NCI-H748 (cell line): ENCODE measurements around the gene TMEM40.
A peak's percentile ranks its signal among the peaks of the same experiment; 100 is the strongest.
"Not testable (repeated sequence)": the region's sequence is repeated elsewhere in the genome, so short reads cannot be mapped to it uniquely, and the experiment has no call there.

ENCODE experiments used
- DNase-seq: peaks from one replicate; lab custom pipeline; 2025; ENCODE audit not compliant: unreplicated experiment; lab: John Stamatoyannopoulos, UW

TMEM40 gene

GRCh38 chr3:12719984-12720898 is 38.8 kb downstream of the TMEM40 start:
- peak; percentile 77 for DNase-seq

DNA sequence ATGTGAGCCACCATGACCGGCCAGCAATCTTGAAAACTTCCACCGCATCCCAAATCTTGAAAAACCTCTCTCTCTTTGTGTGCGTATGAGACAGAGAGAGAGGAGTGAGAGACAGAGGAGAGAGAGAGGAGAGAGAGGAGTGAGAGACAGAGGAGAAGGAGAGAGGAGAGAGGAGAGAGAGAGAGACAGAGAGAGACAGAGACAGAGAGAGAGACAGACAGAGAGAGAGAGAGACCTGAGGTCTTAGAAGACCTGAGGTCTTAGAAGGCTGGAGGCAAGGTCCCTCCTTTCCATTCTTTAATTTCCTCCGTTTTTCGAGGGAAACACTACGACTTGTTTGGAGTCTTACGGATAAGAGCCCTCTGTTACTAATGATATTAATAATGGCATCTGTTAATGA is 39.5 kb downstream of the TMEM40 start:
- DNase-seq = no peak

GRCh38 chr3:12716605-12717151 is 42.4 kb downstream of the TMEM40 start:
- DNase-seq = no peak

DNA sequence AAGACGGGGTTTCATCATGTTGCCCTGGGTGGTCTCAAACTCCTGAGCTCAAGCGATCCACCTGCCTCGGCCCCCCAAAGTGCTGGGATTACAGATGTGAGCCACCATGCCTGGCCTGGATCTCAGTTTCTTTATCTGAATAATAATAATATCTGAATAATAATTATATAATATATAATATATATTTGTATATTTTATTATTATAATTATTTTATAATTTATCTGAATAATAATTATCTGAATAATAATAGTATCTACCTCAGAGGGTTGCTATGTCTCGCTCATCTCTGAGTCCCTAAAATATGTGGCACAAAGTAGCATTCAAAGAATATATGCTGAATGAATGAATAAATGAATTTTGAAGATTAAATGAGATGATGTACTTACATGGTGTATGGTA is 44.8 kb downstream of the TMEM40 start:
- DNase-seq = no peak

DNA sequence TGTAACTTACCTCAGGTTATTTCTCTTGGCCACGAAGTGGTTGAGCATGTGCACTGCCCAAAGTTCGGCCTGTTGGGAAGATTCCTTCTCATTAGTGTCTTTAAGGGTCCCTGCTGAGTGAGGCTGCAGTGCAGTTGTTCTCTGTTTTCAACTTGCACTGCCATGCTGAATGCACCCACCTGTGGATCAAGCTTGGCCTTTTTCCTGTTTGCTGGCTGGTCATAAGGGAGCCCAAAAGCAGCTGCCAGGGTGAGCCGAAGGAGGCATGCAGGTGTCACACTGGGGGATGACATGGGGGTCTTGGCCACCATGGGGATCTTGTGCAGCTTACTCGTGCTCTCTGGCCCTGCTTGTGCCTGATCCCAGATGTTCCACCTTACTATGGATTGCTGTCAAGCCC is 49.0 kb downstream of the TMEM40 start:
- no peak for DNase-seq

DNA sequence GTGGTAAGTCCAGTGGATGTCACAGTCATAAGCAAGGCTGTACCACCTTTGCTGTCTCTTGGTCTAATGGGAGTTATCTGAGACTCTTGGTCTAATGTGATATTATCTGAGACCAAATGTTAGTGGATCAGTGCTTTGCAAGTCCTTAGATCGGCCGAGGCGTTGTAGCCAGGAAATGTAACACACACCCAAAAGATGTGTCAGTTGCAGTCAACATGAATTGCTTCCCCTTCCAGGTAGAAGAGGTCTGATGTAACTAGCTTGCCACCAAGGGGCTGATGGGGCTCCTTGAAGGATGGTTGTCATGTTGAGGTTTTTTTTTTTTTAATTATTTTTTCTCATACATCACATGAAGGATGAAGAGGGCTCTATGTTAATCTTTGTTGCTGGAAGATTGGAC is 49.7 kb downstream of the TMEM40 start:
- no peak for DNase-seq

- no peak for DNase-seq
Measured at GRCh38 chr3:12708584-12709192, 50.4 kb downstream of the TMEM40 start.

- no peak for DNase-seq
Measured at GRCh38 chr3:12707449-12707848, 51.6 kb downstream of the TMEM40 start.

DNA sequence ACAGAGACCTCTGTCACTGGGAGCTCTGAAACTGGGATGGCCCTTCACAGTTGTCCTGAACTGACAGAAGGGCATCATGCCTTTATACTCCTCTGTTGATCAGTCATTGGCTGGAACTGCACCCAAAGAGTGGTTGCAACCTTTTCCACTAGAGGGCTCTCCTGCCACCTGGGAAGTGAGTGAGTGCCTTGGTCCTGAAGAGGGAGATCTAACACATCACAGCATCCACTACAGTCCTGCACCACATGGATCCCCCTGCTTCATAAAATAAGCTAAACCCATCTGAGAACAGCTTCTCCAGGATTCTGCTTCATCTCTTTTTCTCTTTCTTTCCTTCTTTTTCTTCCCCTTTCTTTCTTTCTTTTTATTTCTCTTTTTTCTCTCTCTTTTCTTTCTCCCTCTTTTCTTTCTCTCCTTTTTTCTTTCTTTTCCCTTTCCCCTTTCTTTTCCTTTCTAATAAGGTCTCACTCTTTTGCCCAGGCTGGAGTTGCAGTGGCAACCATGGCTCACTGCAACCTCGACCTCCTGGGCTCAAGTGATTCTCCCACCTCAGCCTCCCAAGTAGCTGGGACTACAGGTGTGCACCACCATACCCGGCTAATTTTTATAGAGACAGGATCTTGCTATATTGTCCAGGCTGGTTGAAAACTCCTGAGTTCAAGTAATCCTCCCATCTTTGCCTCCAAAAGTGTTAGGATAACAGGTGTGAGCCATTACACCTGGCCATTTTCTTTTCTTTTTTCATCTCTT is 52.4 kb downstream of the TMEM40 start:
- peak; percentile 55 for DNase-seq

DNA sequence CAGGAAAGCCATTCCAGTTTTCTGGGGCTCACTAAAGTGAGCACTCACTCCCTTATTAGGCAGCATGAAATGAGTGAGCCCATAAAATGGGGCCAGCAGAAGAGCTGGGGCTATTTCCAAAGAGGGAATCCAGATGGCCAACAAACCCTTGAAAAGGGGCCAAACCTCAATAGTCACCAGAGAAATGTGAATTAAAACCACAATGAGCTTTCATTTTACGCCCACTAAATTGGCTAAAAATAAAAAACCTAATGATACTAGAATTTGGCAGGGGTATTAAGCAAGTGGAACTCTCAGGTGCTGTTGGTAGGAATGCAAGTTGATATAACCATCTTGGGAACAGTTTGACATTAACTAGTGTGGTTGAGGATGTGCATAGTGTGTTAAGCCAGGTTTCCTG is 53.1 kb downstream of the TMEM40 start:
- DNase-seq = no peak

DNA sequence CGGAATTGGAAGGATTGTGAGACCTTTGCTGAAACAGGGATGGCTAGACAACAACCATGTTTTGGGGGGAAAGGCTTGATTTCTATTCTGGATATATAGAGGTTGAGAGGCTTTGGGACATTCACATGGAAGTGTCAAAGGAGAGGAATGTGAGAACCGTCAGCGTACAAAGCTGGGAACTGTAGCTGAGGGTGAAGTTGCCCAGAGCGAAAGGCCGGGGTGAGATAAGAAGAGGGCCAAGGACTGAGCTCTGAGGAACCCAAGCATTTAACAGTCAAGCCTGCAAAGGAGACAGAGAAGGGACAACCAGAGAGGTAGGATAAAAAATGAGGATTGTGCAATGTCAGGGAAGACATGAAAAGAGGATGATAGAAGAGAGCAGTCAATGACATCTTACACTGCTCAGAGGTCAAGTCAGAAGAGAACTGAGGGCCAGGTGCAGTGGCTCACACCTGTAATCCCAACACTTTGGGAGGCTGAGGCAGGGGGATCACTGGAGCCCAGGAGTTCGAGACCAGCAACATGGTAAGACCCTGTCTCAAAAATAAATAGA is 53.6 kb downstream of the TMEM40 start:
- DNase-seq = no peak

DNA sequence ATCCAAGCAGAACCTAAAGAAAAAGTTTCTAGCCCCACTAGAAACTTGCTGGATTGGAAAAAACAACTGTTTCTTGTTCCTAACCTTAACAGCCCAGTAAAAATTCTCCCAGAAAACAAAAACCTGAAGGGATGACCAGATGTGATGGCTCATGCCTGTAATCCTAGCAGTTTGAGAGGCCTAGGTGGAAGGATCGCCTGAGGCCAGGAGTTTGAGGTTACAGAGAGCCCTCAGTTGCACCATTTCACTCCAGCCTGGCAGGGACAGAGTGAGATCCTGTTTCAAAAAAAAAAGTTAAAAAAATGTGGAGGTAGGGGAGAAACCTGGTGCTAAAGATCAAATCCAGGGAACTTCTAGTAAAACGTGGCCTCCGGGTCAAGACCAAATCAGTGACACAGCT is 56.6 kb downstream of the TMEM40 start:
- no peak for DNase-seq

DNA sequence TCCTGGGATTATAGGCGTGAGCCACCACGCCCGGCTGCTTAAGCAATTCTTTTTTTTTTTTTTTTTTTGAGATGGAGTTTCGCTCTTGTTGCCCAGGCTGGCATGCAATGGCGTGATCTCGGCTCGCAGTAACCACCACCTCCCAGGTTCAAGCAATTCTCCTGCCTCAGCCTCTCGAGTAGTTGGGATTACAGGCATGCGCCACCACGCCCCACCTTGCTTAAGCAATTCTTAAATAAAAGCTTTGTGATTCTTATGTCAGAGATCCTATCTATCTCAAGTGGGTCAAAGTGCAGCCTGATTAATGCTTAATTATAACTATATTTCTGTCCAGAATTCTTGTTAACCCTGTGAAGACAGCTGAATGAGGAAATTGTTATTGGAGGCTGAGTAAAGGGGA is 57.5 kb downstream of the TMEM40 start:
- DNase-seq = not testable (repeated sequence)

GRCh38 chr3:12700800-12701199 is 58.3 kb downstream of the TMEM40 start:
- DNase-seq = no peak

- no peak for DNase-seq
Measured at GRCh38 chr3:12695916-12696315, 63.1 kb downstream of the TMEM40 start.

DNA sequence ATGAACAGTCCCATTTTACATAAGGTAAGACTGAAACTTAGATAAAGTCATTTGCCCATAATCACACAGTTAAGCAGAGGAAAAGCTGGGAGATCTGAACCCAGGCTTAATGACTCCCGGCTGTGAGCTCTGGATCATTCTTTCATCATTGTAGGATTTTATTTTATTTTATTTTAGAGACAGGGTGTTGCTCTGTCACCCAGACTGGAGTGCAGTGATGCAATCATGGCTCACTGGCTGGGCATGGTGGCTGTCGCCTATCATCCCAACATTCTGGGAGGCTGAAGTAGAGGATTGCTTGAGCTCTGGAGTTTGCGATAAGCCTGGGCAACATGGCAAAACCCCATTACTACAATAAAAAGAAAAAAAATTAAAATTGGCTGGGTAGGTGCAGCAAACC is 63.9 kb downstream of the TMEM40 start:
- DNase-seq = no peak

- no peak for DNase-seq
Measured at GRCh38 chr3:12692444-12692843, 66.6 kb downstream of the TMEM40 start.

DNA sequence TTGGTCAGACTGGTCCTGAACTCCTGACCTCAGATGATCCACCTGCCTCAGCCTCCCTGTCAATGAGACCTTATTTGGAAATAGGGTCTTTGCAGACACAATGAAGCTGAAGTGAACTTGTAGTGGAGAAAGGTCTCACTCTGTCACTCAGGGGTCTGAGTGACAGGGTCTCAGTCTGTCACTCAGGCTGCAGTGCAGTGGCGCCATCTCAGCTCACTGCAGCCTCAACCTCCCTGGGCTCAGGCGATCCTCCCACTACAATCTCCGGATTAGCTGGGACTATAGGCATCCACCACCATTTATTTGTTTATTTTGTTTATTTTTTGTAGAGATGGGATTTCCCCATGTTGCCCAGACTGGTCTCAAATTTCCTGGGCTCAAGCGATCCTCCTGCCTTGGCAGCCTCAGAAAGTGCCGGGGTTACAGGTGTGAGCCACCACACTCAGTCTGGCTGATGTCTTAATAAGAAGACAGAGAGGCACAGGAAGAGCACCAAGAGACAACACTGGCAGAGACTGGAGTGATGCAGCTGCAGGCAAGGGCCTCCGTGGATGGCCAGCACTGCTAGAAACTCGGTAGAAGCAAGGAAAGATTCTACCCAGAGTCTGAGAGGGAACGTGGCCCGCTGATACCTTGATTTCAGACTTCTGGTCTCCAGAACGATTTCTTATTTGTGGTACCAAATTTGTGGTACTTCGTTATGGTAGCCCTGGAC is 68.9 kb downstream of the TMEM40 start:
- no peak for DNase-seq

- DNase-seq = no peak
Measured at GRCh38 chr3:12687948-12688347, 71.1 kb downstream of the TMEM40 start.

DNA sequence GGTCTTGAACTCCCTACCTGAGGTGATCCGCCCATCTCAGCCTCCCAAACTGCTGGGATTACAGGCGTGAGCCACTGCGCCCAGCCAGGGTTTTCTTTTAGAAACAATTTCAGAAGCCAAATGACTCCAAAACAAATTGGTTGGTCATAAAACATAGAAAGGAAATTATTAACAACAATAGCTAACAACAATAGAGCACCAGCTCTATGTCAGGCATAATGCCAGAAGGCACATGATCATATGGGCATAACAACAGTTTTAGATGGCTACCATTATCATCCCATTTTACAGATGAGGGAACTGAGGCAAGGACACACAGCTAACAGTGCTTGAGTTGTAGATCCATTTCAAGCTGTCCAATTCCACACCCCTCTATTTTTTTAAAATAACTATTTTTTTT is 73.0 kb downstream of the TMEM40 start:
- DNase-seq = no peak
